ENCODE results near the gene NLRP6. TPM values are rescaled to one million over a fixed set of nuclear protein-coding genes. Genes with fewer than 3 reads are reported as not detected.

Gene NLRP6
- total and polyA plus RNA-seq, 2 donors (not counting 1 experiment from before 2014, with no cell fraction given): 1.4 to 2.7 TPM

GRCh38 chr11:279040-279965 is 1.1 kb downstream of the NLRP6 start:
- ChIA-PET CTCF (interaction anchor here (0.9 to 3.9 kb wide), 5 partner anchors 11 to 85 kb away, joined by 3 to 34 read pairs (median 3); no protein-coding TSS in a partner anchor), POLR2A (interaction anchor here (0.6 to 1.8 kb wide), 4 partner anchors 9 to 13 kb away, joined by 3 to 19 read pairs (median 6); partner anchors contain the start of gene PGGHG)
- Histone ChIP-seq H3K4me3 (ENCODE audit: control extremely low read depth in 1 of 5, extremely low read depth in 1 of 5, insufficient read depth in 1 of 5, low read depth in 2 of 5, low read length in 4 of 5) (peak overlapping the region in 4 of 5 experiments; percentile 29 to 57 (median 45)), H3K79me2 (ENCODE audit: control insufficient read depth, insufficient read depth, low read length) (no peaks in the 10 kb centered on the region), H2AFZ (ENCODE audit: insufficient read depth, low read depth, low read length, poor library complexity, severe bottlenecking) (peak overlapping the region; percentile 66), H3K27ac (ENCODE audit: low read length in 2 of 2) (no peak overlapping the region), H3K9ac (ENCODE audit: low read length) (peak overlapping the region; percentile 56), H3K9me3 (ENCODE audit: control extremely low read depth in 1 of 3, control insufficient read depth in 2 of 3, insufficient read depth in 1 of 3, low read length in 2 of 3) (peaks cover 0 to 21% (median 0%) of the 10 kb centered on the region in 3 donors), H3K27me3 (replicated peaks in 1 of 4; ENCODE audit: control extremely low read depth in 1 of 4, control insufficient read depth in 3 of 4, insufficient read depth in 4 of 4, low read length in 3 of 4) (peaks cover 0 to 39% (median 20%) of the 10 kb centered on the region in 4 experiments), H3K4me2 (replicated peaks; ENCODE audit: low read depth, low read length, poor library complexity, severe bottlenecking) (peak overlapping the region; percentile 85), H4K20me1 (ENCODE audit: control insufficient read depth, insufficient read depth, low read length, poor library complexity, severe bottlenecking) (peaks cover 5% of the 10 kb centered on the region), H3K4me1 (ENCODE audit: control insufficient read depth in 2 of 2, insufficient read depth in 2 of 2, low read length in 2 of 2) (peaks cover 41 to 44% of the 10 kb centered on the region in 2 donors), H3K36me3 (replicated peaks in 1 of 2; ENCODE audit: control extremely low read depth in 1 of 2, control insufficient read depth in 1 of 2, extremely low read depth in 1 of 2, insufficient read depth in 2 of 2, low read length in 1 of 2) (no peaks in the 10 kb centered on the region)
- no peak for TF ChIP-seq CTCF (IDR thresholded peaks at IDR 0.05)
- TF ChIP-seq EZH2 (IDR thresholded peaks at IDR 0.05; ENCODE audit: borderline replicate concordance, insufficient read depth, low read depth, low read length, poor library complexity, severe bottlenecking): no peak
- DNase-seq (peak; percentile 61), ATAC-seq (ENCODE audit: low read depth) (peak; percentile 50)
- intact Hi-C loops (cut with micrococcal nuclease): no loop called here
- peaks cover 2% of the 10 kb centered on the region for H3K9me3 Mint-ChIP-seq (ENCODE audit: insufficient read depth)
- H3K27me3 Mint-ChIP-seq: peaks cover 26% of the 10 kb centered on the region
- 17% methylated on average over 93 of the region's 97 CpGs for WGBS (ENCODE audit: insufficient coverage)
- H3K4me1 Mint-ChIP-seq: peaks cover 43% of the 10 kb centered on the region
- peak overlapping the region; percentile 71 for H3K4me3 Mint-ChIP-seq
- H3K27ac Mint-ChIP-seq: no peak overlapping the region

Data from B cell (primary cell).